GM13977 (cell line): ENCODE data around the gene MGAT3.

ENCODE experiments used
- DNase-seq: peaks from one replicate; pipeline ENCODE4 v3.0.0; 2012; ENCODE audit warnings: low spot score
- CTCF ChIP-seq: IDR thresholded peaks from 2 replicates; pipeline ENCODE4 v1.5.1; 2012; ENCODE audit warnings: mild to moderate bottlenecking, control low read depth; ENCODE audit not compliant: insufficient read depth; ENCODE audit errors: extremely low read depth, missing control alignments
- in situ Hi-C: fragments of 300-500 bp; cut with MboI; formaldehyde crosslinking; loops from one replicate; pipeline ENCODE4 v1.12.0; 2022; ENCODE audit warnings: low sequenced_read_pairs, low pct_unique_long_range_greater_than_20kb, mixed read lengths, inconsistent platforms; ENCODE audit not compliant: unreplicated experiment

Gene MGAT3

GRCh38 chr22:39535357-39535725 is 78.5 kb downstream of the MGAT3 start:
- no peak for TF ChIP-seq CTCF
- DNase-seq = no peak
- in situ Hi-C loops = loop anchor here (10.0 kb wide), 2 partner anchors 499 to 819 kb away; no protein-coding TSS in a partner anchor

GRCh38 chr22:39535831-39536449 is 79.1 kb downstream of the MGAT3 start:
- TF ChIP-seq CTCF = no peak
- no peak for DNase-seq
- in situ Hi-C loops = loop anchor here (10.0 kb wide), 2 partner anchors 499 to 819 kb away; no protein-coding TSS in a partner anchor

GRCh38 chr22:39536711-39537110 is 79.9 kb downstream of the MGAT3 start:
- no peak for DNase-seq
- TF ChIP-seq CTCF = no peak
- in situ Hi-C loops = loop anchor here (10.0 kb wide), 2 partner anchors 498 to 818 kb away; no protein-coding TSS in a partner anchor

- no peak for TF ChIP-seq CTCF
- in situ Hi-C loops = loop anchor here (10.0 kb wide), 2 partner anchors 497 to 817 kb away; no protein-coding TSS in a partner anchor
- DNase-seq = no peak
These were observed 81.2 kb downstream of the MGAT3 start for GRCh38 chr22:39537975-39538374.
